ENCODE results near the gene KHDRBS2.

The KHDRBS2 gene

GRCh38 chr6:62285612-62286469, at the start of gene KHDRBS2:
Gene KHDRBS2, minus strand, starts transcription at chr6:62286225.
- DNase-seq: peak; percentile 4

GRCh38 chr6:62328607-62329006, 42.6 kb upstream of the KHDRBS2 start:
- no peak for DNase-seq

- DNase-seq: no peak
These were observed 38.8 kb upstream of the KHDRBS2 start for GRCh38 chr6:62324834-62325233.

- no peak for DNase-seq
These were observed 37.9 kb upstream of the KHDRBS2 start for GRCh38 chr6:62323818-62324431.

- DNase-seq: no peak
These were observed 12.8 kb upstream of the KHDRBS2 start for GRCh38 chr6:62298745-62299392.

- DNase-seq: no peak
These were observed 10.5 kb upstream of the KHDRBS2 start for GRCh38 chr6:62296541-62296940.

GRCh38 chr6:62288974-62289373, 2.9 kb upstream of the KHDRBS2 start:
- DNase-seq: no peak

GRCh38 chr6:62288562-62288961, 2.5 kb upstream of the KHDRBS2 start:
- DNase-seq: no peak

GRCh38 chr6:62286470-62286843, 432 bp upstream of the KHDRBS2 start:
- no peak for DNase-seq

- no peak for DNase-seq
These were observed 1.3 kb downstream of the KHDRBS2 start for GRCh38 chr6:62284725-62285124.

GRCh38 chr6:62283796-62284411, 2.1 kb downstream of the KHDRBS2 start:
- no peak for DNase-seq

- no peak for DNase-seq
These were observed 2.7 kb downstream of the KHDRBS2 start for GRCh38 chr6:62283365-62283764.

- no peak for DNase-seq
These were observed 5.9 kb downstream of the KHDRBS2 start for GRCh38 chr6:62280099-62280498.

- DNase-seq: no peak
These were observed 13.9 kb downstream of the KHDRBS2 start for GRCh38 chr6:62272114-62272513.

- DNase-seq: no peak
These were observed 20.0 kb downstream of the KHDRBS2 start for GRCh38 chr6:62265906-62266525.

- DNase-seq: no peak
These were observed 23.7 kb downstream of the KHDRBS2 start for GRCh38 chr6:62262283-62262682.

GRCh38 chr6:62246087-62246486, 39.9 kb downstream of the KHDRBS2 start:
- DNase-seq: no peak

- no peak for DNase-seq
These were observed 49.2 kb downstream of the KHDRBS2 start for GRCh38 chr6:62236784-62237183.

- no peak for DNase-seq
These were observed 56.8 kb downstream of the KHDRBS2 start for GRCh38 chr6:62229231-62229630.

GRCh38 chr6:62217866-62218265, 68.2 kb downstream of the KHDRBS2 start:
- DNase-seq: no peak

GRCh38 chr6:62202078-62202477, 83.9 kb downstream of the KHDRBS2 start:
- no peak for DNase-seq

- no peak for DNase-seq
These were observed 93.4 kb downstream of the KHDRBS2 start for GRCh38 chr6:62192593-62192992.

- DNase-seq: no peak
These were observed 110.8 kb downstream of the KHDRBS2 start for GRCh38 chr6:62175195-62175594.

All from activated gamma-delta T cell treated with Interleukin-2 at 50 U/mL for 16 hours (primary cell).